ENCODE data around the gene PDE10A.

The PDE10A gene

DNA sequence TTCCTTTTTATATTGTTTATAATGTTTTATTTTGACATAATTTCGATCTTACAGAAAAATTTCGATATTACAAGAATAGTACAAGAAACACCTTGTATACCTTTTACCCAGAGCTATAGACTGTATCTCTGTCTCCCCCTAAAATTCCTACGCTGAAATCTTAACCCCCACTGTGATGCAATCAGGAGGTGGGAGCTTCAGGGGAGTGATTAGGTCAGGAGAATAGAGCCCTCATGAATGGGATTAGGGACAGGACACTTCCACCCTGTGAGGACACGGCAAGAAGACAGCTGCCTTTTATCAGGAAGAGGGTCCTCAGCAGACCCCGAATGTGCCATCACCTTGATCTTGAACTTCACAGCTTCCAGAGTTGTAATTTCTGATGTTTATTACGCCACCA, 204.9 kb downstream of the PDE10A start:
- no peak for DNase-seq

DNA sequence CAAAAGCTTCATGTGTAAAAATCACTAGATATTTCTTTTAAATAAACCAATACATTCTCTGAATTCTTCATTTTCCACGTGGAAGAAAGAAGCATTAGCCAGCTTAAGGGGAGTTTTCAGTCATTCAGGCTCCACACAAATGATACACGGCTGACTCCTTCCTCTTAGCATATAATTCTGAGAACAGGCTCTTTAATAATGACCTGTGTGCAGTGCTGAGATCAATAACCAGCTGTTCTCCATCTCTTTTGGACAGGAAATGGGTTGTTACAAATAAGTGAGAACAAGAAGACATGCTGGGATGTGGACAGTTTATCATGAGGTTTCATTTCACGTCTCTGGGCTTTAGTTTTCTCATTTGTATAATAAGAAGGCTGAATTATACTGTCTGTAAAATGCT, 206.8 kb downstream of the PDE10A start:
- no peak for DNase-seq

DNA sequence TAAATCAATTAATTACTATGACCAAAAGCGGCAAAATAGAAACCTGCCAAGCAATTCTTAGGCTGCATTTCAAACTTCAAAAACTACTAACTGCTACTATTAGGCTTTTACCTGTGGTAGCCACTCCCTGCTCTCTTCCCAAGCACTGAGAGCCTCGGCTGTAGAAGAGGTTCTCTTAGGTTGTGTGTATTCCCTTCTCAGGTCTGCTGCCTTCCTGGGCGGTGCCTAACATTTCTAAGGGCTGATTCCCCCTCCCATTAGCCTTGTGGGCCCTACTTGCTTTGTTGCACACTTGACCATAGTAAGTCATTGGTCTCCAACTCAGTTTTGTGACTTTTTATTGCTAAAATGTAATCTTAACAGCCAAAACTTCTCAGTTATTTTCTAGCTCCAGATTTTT, 207.6 kb downstream of the PDE10A start:
- no peak for DNase-seq

DNA sequence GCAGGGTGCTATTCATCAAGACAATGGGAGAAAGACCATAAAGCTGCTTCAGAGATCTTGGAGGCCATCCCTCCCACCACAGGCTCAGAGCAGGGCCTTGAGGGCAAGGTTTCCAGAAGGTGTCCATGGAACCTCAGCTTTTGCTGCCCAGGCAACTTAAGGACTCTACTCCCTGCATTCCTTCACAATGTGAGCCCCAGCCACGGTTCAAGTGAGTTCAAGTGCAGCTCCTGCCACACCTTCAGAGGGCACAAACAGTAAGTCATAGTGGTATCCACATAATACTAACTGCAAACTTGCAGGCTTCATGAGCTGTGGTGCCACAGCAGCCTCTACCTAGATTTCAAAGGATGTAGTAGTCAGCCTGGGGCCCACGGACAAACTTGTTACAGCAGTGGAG, 209.6 kb downstream of the PDE10A start:
- no peak for DNase-seq

DNA sequence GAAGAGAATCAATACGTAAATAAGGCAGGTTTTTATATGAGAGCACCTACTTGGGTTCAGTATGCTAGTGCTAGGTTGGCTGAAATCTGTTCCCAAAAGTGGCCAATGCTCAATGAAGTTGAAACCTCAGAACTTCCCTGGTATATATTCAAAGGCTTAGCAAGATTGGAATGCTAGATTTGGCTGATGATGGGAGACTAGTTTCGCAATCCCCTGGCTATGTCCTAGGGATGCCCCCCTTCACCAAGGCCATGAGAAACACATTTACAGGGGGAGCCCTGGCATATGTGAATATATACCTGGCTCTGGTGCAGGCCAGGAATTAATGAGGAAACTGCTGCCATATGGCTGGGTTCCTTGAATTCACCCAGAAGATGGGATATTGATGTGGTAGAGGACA, 211.2 kb downstream of the PDE10A start:
- no peak for DNase-seq

DNA sequence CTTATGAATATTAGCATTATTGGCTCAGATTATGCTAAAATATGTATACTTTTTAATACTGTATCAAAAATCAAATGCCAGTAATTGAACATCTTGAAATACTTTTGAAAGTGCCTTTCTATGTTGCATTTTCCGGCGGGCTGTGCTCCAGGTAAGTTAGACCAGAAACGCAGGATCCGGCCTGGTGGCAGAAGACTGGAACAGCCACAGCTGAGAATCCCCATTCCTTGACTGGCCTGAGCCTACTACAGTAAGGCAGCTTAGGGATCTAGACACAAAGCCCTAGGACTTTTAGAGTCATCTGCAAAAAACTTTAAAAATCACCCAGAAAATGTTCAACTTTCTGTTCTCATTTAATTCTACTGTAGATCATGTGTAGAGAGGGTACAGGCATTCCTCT, 214.8 kb downstream of the PDE10A start:
- DNase-seq = no peak

DNA sequence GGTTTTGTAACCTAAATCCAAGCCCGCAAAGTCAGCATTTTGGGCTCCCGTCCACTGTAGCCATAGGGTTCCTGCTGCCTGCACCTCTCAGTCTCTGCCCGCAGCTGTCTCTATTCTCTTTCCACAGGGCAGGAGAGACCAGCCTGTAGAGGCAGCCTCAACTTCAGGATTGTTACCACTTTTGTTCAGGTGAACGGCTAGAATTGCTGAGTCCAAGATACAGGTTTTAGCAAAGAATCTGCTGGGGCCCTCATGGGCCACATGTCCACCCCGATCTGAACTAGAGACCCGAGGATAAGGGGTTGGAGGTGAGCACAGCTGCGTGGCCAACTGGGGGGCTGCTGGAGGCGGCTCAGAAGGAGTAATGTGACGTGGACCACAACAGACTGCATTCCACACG, 215.9 kb downstream of the PDE10A start:
- DNase-seq = no peak

DNA sequence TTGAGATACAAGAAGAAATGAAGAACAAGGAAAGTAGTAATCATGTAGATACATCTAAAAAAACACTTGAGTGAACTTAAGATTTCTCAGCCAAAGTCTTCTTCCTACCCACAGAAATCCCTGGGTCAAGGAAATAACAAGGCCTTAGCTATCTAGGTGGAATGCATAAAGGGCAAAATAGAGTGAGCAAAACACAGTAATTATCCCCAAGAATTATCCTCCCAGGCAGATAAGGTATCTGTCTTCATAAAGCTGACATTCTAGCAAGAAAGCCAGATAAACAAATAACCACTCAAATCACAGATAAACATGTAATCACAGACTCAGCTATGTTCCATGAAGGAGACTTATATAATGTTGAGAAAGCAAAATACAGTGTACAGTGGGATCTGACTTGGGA, 216.7 kb downstream of the PDE10A start:
- DNase-seq = no peak

DNA sequence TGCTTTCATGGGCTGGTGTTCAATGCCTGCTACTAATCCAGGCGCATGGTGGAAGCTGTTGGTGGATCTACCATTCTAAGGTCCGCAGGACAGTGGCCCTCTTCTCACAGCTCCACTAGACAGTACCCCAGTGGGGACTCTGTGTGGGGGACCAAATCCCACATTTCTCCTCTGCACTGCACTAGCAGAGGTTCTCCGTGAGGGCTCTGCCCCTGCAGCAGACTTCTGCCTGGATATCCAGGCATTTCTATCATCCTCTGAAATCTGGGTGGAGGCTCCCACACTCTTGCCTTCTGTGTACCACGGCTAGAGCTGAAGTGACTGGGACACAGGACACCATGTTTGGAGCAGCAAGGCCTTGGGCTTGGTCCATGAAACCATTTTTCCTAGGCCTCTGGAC, 219.6 kb downstream of the PDE10A start:
- no peak for DNase-seq

DNA sequence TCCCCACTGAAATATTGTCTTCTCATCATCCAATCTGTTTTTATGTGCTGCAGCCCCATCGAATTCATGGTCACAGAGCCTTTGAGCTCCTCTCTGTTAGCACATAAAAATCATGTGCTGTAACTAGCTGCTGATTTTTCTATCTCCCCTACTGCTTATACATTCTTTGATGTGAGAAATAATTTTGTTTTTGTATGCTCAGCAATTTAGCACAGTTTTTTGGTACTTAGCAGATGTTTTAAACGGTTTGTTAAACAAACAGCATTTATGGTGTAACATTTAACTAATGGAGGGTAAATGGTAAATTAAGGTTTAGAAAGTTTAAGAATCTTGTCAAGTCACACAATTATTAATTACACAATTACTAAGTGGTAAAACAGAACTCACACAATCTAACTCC, 221.9 kb downstream of the PDE10A start:
- no peak for DNase-seq

DNA sequence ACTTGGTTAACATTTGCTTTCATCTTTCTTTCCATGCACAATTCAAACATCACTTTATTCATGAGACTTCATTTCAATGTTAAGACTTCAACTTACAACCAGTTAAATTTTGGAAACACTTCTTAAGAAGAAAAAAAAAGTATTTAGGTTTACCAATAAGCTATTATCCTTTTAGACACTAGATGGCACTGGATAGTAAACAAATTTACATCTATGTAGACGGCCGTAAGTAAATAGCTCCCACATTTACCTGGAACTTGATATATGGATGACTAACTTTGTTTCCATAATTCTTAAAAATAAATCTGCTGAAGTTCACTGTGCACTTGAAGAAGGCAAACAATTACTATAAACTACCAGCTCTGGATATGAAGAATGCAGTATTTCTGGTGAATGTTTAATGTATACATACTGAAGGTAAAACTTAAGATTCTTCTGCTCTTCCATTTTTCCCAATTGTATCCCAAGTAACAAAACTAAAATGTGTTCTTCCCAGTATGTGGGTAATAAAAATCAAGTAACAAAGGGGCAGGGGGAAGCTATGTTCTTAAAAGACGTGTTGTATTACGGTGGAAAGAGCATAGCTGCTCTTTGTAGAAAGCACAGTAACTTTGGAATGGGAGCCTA, 223.0 kb downstream of the PDE10A start:
- peak in 1 of 2 experiments; percentile 24 for DNase-seq

DNA sequence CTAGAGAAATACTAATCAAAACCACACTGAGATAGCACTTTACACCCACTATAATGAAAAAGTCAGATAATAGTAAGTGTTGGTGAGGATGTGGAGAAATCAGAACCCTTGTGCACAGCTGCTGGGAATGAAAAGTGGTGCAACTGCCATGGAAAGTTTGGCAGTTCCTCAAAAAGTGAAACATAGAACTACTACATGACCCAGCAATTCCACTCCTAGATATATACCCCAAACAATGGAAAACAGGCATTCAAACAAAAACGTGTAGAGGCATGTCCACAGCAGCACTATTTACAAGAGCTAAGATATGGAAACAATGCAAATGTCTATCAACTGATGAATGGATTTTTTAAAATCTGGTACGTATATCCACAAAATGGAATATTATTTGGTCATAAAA, 236.1 kb downstream of the PDE10A start:
- no peak for DNase-seq

DNA sequence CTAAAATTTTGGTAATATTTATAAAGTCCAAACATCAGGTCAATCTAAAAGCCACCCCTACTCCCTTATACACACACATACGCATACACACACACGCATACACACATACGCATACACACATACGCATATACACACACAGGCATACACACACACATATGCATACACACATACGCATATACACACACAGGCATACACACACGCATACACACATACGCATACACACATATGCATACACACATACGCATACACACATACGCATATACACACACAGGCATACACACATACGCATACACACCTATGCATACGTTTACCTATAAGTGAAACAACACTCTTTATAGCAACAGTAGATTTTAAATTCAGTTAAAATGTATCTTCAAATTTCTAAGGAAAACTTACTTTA, 240.8 kb downstream of the PDE10A start:
- DNase-seq = no peak

DNA sequence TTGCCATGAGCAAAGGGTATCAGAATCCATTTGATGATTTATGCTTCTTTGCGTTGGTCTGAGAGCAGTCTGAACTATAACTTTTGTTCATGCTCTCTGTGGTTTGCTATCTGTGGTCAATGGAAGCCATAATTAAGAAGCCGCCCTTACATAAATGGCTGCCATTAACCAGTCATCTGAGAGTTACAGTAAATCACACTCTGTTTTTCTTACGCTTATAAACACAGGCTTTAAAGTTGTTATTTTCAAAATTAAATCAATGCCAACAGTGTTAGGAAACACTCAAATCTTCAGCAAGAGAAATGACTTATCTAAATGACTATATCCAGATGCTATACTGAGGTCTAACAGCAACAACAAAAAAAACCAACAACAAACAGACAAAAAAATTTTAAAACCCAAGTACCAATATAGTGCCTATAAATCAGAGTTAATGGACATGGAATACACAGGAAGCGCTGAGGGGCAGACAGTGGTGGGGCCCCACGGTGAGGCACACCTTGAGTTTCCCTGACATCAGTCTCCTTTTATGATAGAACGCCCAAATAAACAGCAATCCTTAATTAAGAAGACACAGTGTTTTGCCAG, 245.7 kb downstream of the PDE10A start:
- DNase-seq = no peak

DNA sequence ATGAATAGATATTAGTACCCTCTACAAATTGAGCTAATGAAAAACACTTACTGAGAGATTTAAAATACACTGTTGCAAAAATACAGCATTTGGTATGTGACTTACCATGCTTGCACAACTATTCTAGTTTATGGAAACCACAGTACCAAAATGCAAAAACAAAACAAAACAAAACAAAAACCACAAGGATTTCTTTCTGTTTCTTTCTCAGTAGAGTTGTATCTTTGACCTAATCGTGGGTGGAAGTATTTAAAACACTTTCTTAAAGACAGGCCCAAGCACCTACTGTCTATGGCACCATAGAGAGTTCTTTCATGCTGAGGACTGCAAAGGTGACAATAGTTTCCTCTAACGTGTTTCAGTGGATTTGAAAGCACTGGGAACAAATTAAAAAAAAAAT, 258.3 kb downstream of the PDE10A start:
- no peak for DNase-seq

DNA sequence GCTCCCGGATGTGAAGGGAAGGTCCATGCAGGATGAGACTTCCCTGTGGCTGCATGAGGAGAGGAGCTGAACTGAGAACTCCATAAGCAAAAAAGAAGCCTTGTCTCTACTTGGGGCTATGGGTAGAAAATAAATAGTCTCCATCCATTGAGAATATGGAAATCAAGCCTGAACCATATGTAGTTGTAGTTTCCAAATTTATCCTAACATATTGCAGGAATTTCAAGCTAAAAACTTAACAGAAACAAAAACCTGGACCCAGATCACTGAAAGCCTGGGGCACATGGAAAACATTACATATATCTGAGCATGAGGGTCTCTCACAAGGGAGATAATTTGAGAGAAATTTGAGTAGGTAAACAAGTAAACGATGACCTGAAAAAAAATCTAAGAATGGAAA, 258.7 kb downstream of the PDE10A start:
- no peak for DNase-seq

DNA sequence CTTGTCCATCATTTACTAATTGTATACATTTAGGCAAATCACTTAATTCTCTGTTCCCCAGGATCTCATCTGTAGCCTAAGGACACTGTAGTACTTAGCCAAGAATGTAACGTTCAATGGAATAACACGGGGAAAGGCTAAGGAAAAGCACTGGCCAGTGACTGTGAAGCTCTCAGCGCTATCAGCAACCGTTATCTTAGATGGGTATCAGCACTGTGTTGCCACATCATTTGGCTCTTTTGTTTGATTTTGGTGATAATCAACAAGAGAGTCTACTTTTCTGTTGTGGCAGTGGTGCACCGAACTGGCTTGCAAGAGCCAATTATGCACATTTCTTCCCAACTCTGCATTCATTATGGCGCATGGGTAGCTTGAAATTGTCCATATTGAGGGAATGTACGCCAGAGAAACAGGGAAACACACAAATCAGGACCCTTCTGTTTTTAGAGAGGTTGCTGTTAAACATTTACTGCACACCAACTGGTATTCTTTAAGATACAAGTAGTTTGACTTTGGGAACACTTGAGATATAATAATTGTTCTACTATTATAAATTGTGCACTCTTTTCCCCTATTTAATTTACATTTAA, 259.9 kb downstream of the PDE10A start:
- no peak for DNase-seq

DNA sequence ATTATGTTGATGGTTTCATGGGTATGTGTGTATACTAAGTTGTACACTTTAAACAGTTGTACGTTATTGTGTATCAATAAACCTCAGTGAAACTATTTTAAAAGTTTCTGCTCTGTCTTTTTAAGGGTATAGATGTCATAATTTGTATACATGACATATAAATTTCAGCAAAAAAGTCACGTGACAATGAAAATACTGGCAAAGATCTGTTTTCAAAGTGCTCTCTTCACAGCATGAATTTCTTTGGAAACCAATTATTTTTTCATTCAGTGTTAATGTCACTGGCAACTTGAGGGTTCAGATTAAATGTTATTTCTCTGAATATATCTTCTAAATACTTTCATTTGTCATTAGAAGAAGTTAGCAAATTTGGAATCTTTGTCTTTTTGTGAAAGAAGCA, 261.9 kb downstream of the PDE10A start:
- DNase-seq = no peak

DNA sequence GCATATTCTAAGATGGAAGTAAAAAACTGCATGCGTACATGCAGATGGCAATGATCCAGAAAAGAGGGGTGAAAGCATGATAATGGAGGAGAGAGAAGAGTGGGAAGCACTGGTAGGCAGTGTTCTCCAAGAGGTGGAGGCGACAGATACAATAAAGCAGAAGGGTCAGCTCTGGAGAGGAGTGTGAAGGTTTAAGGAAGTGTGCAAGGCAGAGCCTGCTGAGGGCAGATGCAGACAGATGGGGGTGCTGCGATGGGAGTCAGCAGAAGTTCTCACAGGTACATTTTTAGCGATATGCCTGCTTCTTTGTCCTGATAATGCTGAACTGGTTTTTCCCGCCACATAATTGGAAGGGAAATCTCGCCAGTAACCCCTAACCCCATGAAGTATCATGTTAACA, 272.6 kb downstream of the PDE10A start:
- DNase-seq = no peak

DNA sequence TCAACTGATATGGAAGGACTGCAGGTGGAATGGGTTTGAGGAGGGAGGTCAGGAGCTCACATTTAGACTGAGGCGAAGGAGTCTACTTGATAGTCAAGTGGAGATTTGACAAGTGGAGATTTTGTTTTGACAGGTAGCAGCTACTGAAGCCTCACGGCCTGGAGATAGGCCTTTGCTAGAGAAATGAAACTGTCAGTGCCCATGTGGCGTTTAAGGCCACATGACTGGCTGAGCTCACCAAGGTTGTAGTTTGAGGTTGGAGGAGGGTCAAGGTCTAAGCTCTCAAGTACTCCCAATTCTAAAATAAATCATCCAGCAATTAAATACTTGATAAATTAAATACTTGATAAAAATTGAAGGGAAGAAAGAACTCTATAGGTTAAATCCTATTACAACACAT, 273.5 kb downstream of the PDE10A start:
- no peak for DNase-seq

DNA sequence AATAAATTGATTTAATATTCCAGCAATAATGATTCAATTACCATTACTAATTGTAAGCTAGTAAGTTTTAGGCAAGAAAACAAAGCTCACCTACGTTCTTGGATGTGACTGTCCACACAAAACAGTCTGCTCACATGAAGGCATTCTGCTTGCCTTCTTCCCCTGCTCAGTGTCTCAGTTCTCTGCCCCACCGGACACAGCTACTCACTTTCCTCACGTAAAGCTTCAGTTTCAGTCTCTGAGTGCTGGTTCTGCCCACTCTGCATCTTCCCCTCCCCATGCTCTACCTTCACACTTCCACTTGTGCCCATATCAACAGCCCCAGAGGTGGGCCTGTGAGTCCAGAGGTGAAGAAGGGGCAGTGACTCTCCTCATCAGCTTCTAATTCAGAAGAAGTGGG, 279.7 kb downstream of the PDE10A start:
- DNase-seq = no peak

DNA sequence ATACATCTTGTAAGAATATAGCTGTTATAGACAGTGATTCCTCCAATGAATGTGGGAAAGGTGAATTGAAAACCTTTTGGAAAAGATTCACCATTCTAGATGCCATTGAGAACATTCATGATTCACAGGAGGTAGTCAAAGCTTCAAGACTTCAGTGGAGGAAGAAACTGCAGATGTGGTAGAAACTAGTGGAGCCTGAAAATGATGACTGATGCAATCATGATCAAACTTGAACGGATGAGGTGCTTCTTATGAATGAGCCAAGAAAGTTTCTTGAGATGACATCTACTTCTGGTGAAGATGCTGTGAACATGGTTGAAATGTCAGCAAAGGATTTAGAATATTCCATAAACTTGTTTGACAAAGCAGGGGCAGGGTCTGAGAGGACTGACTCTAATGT, 286.9 kb downstream of the PDE10A start:
- DNase-seq = no peak

DNA sequence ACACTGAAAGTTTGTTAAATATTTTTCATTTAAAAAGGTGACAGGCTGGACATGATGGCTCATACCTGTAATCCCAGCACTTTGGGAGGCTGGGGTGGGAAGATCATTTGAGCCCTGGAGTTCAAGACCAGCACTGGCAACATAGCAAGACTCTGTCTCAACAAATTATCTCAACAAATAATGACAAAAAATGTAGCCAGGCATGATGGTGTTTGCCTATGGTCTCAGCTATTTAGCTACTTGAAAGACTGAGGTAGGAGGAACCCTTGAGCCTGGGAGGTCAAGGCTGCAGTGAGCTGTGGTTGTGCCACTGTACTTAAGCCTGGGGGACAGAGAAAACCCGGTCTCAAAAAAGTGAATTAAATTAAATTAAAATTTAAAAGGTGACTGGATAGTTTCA, 297.7 kb downstream of the PDE10A start:
- DNase-seq = no peak

DNA sequence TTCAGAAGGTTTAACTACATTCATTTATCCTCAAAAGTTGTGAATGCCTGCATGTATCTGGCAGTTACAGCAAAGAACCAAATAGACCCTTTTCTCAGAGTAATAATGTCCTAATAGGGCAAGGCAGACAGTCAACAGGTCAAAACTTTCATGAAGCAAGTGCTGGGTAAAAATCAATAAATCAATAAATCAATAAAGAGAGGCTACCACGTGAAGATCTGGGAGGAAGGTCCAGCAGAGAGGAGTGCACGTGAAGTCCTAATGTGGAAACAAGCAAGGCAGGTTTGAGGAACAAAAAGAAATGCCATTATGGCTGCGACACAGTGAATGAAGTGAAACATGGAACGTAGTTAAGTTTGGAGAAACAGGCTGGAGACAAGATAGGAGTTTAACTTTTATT, 317.3 kb downstream of the PDE10A start:
- no peak for DNase-seq

DNA sequence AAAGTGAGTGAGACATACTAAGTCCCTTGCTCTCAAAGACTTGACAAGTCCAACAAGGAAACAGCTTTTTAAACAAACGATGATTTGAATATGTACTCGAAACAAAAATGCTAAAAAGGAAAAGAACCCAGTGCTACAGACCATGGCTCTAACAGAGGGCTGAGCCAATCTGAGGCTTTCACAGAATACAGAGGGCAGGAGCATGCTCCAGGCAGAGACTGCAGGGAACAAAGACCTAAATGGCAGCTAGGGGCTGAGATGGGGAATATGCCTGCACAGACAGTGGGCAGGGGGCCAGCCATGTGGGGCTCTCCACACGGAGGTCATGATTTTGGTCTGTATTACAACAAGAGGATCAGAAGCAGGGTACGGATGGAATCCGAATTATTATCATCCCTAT, 322.5 kb downstream of the PDE10A start:
- DNase-seq = no peak

Measured in SW 1271 (cell line).